HepG2 (cell line): ENCODE data around the gene TRPV5. TPM values are rescaled to one million over a fixed set of nuclear protein-coding genes. Genes with fewer than 3 reads are reported as not detected.

ENCODE experiments used
- ATAC-seq: fragments of 200-7000 bp; cut with Tn5 transposase; 3 replicates; pipeline ENCODE4 v1.9.1; 2020; ENCODE audit warnings: mild to moderate bottlenecking, moderate library complexity
- BruUV-seq: library from RNA; stranded (reverse); fragments of 400-500 nt; replicated peaks from 2 replicates; lab custom pipeline; 2021; lab: Mats Ljungman, UMichigan
- CTCF ChIA-PET: fragments of 300-600 bp; formaldehyde crosslinking; extraction: SDS; loops from one replicate; lab custom pipeline; 2021; ENCODE audit warnings: low total read pairs, inconsistent platforms, low intra/inter-chr PET ratio; lab: Yijun Ruan, JAX
- POLR2A ChIA-PET: fragments of 350-600 bp; sonication (Branson Sonifier 250); formaldehyde crosslinking; loops from one replicate; lab custom pipeline; 2020; ENCODE audit warnings: antibody characterized with exemption, inconsistent platforms; lab: Yijun Ruan, JAX
- DNase-seq: peaks from one replicate; pipeline ENCODE4 v3.0.0-alpha.2; 2015; ENCODE audit warnings: low spot score
- FAIRE-seq: peaks from 3 replicates; lab custom pipeline; 2011; peaks lifted over from hg19 to GRCh38; lab: Jason Lieb, UNC
- H2AFZ ChIP-seq: one replicate; pipeline ENCODE4 v1.6.1; 2011; ENCODE audit warnings: low read length, inconsistent platforms
- H3K27ac ChIP-seq: fragments of 300-600 bp; 3 replicates; pipeline ENCODE4 v1.8.0; 2011; ENCODE audit warnings: mixed run types, mild to moderate bottlenecking, mixed read lengths, low read length, inconsistent platforms; ENCODE audit not compliant: insufficient read depth; ENCODE audit errors: extremely low read length
- H3K27me3 ChIP-seq, 2 experiments: fragments of 200-600 bp in 1 of 2; 2 replicates in 1 of 2; 3 replicates in 1 of 2; pipeline versions ENCODE4 v1.6.0 to v1.8.0; 2011; ENCODE audit warnings: low read length in 2 of 2, mild to moderate bottlenecking in 2 of 2, moderate library complexity in 2 of 2, inconsistent platforms in 1 of 2; ENCODE audit not compliant: insufficient read depth in 2 of 2, control insufficient read depth in 1 of 2
- H3K36me3 ChIP-seq, 2 experiments: fragments of 200-600 bp in 1 of 2; replicated peaks in 1 of 2; 2 replicates in 1 of 2; 3 replicates in 1 of 2; pipeline versions ENCODE4 v1.5.1 to v1.8.0; 2011; ENCODE audit warnings: low read length in 2 of 2, inconsistent platforms in 1 of 2; ENCODE audit not compliant: insufficient read depth in 2 of 2, control insufficient read depth in 1 of 2
- H3K4me1 ChIP-seq: 2 replicates; pipeline ENCODE4 v1.5.1; 2012; ENCODE audit warnings: low read length, inconsistent platforms; ENCODE audit not compliant: insufficient read depth
- H3K4me2 ChIP-seq: 2 replicates; pipeline ENCODE4 v1.6.0; 2011; ENCODE audit warnings: low read depth, low read length, inconsistent platforms
- H3K4me3 ChIP-seq, 3 experiments: fragments of 200-600 bp in 1 of 3; sonication (generic), shearing (Covaris generic) in 1 of 3; replicated peaks in 1 of 3; 2 replicates each; pipeline ENCODE4 v1.5.1; 2011 to 2016; ENCODE audit warnings: low read length in 3 of 3, inconsistent platforms in 2 of 3, low read depth in 2 of 3, mild to moderate bottlenecking in 2 of 3, control low read depth in 1 of 3, mixed read lengths in 1 of 3; ENCODE audit not compliant: insufficient read depth in 1 of 3
- H3K79me2 ChIP-seq: one replicate; pipeline ENCODE4 v1.6.1; 2011; ENCODE audit warnings: low read length, inconsistent platforms; ENCODE audit not compliant: insufficient read depth
- H3K9ac ChIP-seq: 2 replicates; pipeline ENCODE4 v1.6.0; 2011; ENCODE audit warnings: mild to moderate bottlenecking, low read depth, low read length, inconsistent platforms; ENCODE audit not compliant: insufficient read depth
- H3K9me3 ChIP-seq: 2 replicates; pipeline ENCODE4 v1.5.1; 2012; ENCODE audit warnings: mild to moderate bottlenecking, low read length
- H4K20me1 ChIP-seq: 2 replicates; pipeline ENCODE4 v1.6.0; 2011; ENCODE audit warnings: inconsistent platforms, mild to moderate bottlenecking, low read length, moderate library complexity; ENCODE audit not compliant: insufficient read depth
- NCOR1 ChIP-seq: fragments of 200-600 bp; sonication (generic); IDR thresholded peaks from 2 replicates; pipeline ENCODE4 v1.7.0; 2017; ENCODE audit warnings: antibody characterized with exemption, low read length, borderline replicate concordance
- SRSF1 ChIP-seq: fragments of 200-400 bp; formaldehyde crosslinking; optimal IDR thresholded peaks from 2 replicates; pipeline ENCODE3; 2017; ENCODE audit warnings: mild to moderate bottlenecking, low read depth, low read length, moderate library complexity
- SRY ChIP-seq: sonication (generic); formaldehyde crosslinking; IDR thresholded peaks from 2 replicates; pipeline ENCODE4 v1.8.0; 2022; ENCODE audit warnings: mild to moderate bottlenecking, missing genetic modification reagents
- ZBTB42 ChIP-seq: sonication (generic); formaldehyde crosslinking; IDR thresholded peaks from 2 replicates; pipeline ENCODE4 v1.5.0; 2020; ENCODE audit warnings: mild to moderate bottlenecking, missing genetic modification reagents
- ZMYM4 ChIP-seq: sonication (generic); formaldehyde crosslinking; IDR thresholded peaks from 2 replicates; pipeline ENCODE4 v1.8.1; 2023; ENCODE audit warnings: mild to moderate bottlenecking, missing genetic modification reagents
- ZNF530 ChIP-seq: sonication (generic); formaldehyde crosslinking; IDR thresholded peaks from 2 replicates; pipeline ENCODE4 v1.5.0; 2020; ENCODE audit warnings: low read depth, mild to moderate bottlenecking, missing genetic modification reagents
- ZNF589 ChIP-seq: sonication (generic); formaldehyde crosslinking; conservative IDR thresholded peaks from 2 replicates; pipeline ENCODE4 v1.8.0; 2022; ENCODE audit warnings: mild to moderate bottlenecking, moderate library complexity, missing genetic modification reagents
- ZNF616 ChIP-seq: sonication (generic); formaldehyde crosslinking; IDR thresholded peaks from 2 replicates; pipeline ENCODE4 v1.5.0; 2020; ENCODE audit warnings: low read depth, mild to moderate bottlenecking, missing genetic modification reagents
- ZNF720 ChIP-seq: sonication (generic); formaldehyde crosslinking; IDR thresholded peaks from 2 replicates; pipeline ENCODE4 v1.4.0; 2020; ENCODE audit warnings: missing genetic modification reagents
- in situ Hi-C: cut with HindIII; loops from 2 replicates; pipeline ENCODE4 v1.10.0; 2017; ENCODE audit warnings: low pct_unique_long_range_greater_than_20kb; ENCODE audit not compliant: extremely low pct_ligation_motif_present
- intact Hi-C: fragments of 100-400 bp; cut with micrococcal nuclease; formaldehyde crosslinking; loops from one replicate; pipeline ENCODE4 v1.10.0; 2022; ENCODE audit not compliant: unreplicated experiment
- polyA plus RNA-seq, 8 experiments: library from polyadenylated mRNA; depleted of rRNA in 3 of 8; stranded (reverse) in 7 of 8; unstranded in 1 of 8; fragments of >200 nt; fragmentation: Illumina TruSeq in 4 of 8; extraction: Trizol in 4 of 8; gene quantifications; 2 replicates each; pipeline versions ENCODE4 v1.2.1 to v1.2.3, GENCODE V29; 2011 to 2016; ENCODE audit warnings: low read depth in 4 of 8, missing spikeins in 1 of 8, mixed read lengths in 1 of 8; ENCODE audit not compliant: insufficient read depth in 1 of 8
- total RNA-seq, 5 experiments: library from RNA; depleted of rRNA; stranded (reverse); fragments of >200 nt; fragmentation: Illumina TruSeq; extraction: Trizol; gene quantifications; 2 replicates each; pipeline ENCODE4 v1.2.3, GENCODE V29; 2016; ENCODE audit warnings: low read depth in 1 of 5
- TF ChIP-seq, protein P1 (sequence below): sonication (generic); formaldehyde crosslinking; IDR thresholded peaks from 2 replicates; pipeline ENCODE4 v1.5.1; 2020; ENCODE audit warnings: missing genetic modification reagents, mild to moderate bottlenecking, borderline replicate concordance

Gene TRPV5
- total and polyA plus RNA-seq, 2 of the 13 experiments (the other 11 are each of a cell fraction or from before 2014, with no cell fraction given): not detected

DNA sequence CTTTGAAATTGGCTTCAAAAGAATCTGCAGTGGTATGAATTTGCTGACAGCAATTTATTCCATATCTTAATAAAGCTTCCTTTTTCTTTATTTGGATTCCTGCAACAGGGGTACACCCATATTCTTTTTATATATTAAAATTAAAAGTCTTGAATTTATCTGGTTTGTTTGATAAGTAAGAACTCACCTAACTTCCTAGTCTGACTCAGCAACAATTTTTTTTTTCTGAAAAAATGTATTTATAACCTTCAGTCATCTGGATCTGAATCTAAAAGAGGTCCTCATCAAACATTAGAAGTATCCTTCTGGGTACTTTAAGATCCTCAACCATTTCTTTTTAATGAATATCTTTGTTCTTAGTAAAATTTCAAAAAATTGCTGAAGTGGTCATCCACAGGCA, 74.1 kb downstream of the TRPV5 start:
- no peaks in the 10 kb centered on the region for H3K79me2 ChIP-seq
- peaks cover 3 to 61% of the 10 kb centered on the region in 2 experiments; a peak in 3 of 5 replicates for H3K27me3 ChIP-seq
- H3K36me3 ChIP-seq: no peaks in the 10 kb centered on the region
- no peaks in the 10 kb centered on the region for H4K20me1 ChIP-seq
- no peak overlapping the region for H3K9ac ChIP-seq
- no peak overlapping the region for H3K4me3 ChIP-seq
- ATAC-seq (no peak), FAIRE-seq (no peak), DNase-seq (no peak)
- H3K4me2 ChIP-seq: no peak overlapping the region
- H2AFZ ChIP-seq: no peak overlapping the region
- intact Hi-C loops: no loop called here
- H3K9me3 ChIP-seq: no peaks in the 10 kb centered on the region
- TF ChIP-seq ZNF616 (CRISPR knock-in tag) (no peak), ZNF530 (CRISPR knock-in tag) (no peak), ZNF589 (CRISPR knock-in tag) (no peak), ZMYM4 (CRISPR knock-in tag) (no peak), ZNF720 (CRISPR knock-in tag) (no peak), SRY (CRISPR knock-in tag) (no peak), ZBTB42 (CRISPR knock-in tag) (no peak), SRSF1 (no peak), NCOR1 (no peak)
- TF ChIP-seq, protein P1, sequence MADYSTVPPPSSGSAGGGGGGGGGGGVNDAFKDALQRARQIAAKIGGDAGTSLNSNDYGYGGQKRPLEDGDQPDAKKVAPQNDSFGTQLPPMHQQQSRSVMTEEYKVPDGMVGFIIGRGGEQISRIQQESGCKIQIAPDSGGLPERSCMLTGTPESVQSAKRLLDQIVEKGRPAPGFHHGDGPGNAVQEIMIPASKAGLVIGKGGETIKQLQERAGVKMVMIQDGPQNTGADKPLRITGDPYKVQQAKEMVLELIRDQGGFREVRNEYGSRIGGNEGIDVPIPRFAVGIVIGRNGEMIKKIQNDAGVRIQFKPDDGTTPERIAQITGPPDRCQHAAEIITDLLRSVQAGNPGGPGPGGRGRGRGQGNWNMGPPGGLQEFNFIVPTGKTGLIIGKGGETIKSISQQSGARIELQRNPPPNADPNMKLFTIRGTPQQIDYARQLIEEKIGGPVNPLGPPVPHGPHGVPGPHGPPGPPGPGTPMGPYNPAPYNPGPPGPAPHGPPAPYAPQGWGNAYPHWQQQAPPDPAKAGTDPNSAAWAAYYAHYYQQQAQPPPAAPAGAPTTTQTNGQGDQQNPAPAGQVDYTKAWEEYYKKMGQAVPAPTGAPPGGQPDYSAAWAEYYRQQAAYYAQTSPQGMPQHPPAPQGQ (CRISPR knock-in tag): no peak
- CTCF ChIA-PET: no interaction called here
- BruUV-seq: no TSS peak
- POLR2A ChIA-PET: no interaction called here
- H3K27ac ChIP-seq: no peak overlapping the region
- H3K4me1 ChIP-seq: no peaks in the 10 kb centered on the region
- in situ Hi-C loops: no loop called here

Other genes with a start within 250 kb of the TRPV5 start
- not detected in 2 replicates for gene PRSS1, start 184.3 kb downstream of the TRPV5 start, total RNA-seq (2016; rRNA removed; fragmentation: Illumina TruSeq; extraction: Trizol)
- gene PRSS1, start 184.3 kb downstream of the TRPV5 start, polyA plus RNA-seq (2011; rRNA removed): not detected in 2 replicates
- gene PRSS2, start 162.8 kb downstream of the TRPV5 start, total RNA-seq (2016; rRNA removed; fragmentation: Illumina TruSeq; extraction: Trizol): not detected in 2 replicates
- not detected in 2 replicates for gene PRSS2, start 162.8 kb downstream of the TRPV5 start, polyA plus RNA-seq (2011; rRNA removed)
- not detected in 2 replicates for gene EPHB6, start 78.7 kb downstream of the TRPV5 start, total RNA-seq (2016; rRNA removed; fragmentation: Illumina TruSeq; extraction: Trizol)
- not detected in 2 replicates for gene EPHB6, start 78.7 kb downstream of the TRPV5 start, polyA plus RNA-seq (2011; rRNA removed)
- gene TRPV6, start 48.0 kb downstream of the TRPV5 start, total RNA-seq (2016; rRNA removed; fragmentation: Illumina TruSeq; extraction: Trizol): not detected in 2 replicates
- gene TRPV6, start 48.0 kb downstream of the TRPV5 start, polyA plus RNA-seq (2011; rRNA removed): not detected in 2 replicates
- not detected in 2 replicates for gene LLCFC1, start 5.7 kb upstream of the TRPV5 start, total RNA-seq (2016; rRNA removed; fragmentation: Illumina TruSeq; extraction: Trizol)
- gene LLCFC1, start 5.7 kb upstream of the TRPV5 start, polyA plus RNA-seq (2011; rRNA removed): not detected in 2 replicates
- gene KEL, start 28.6 kb upstream of the TRPV5 start, total RNA-seq (2016; rRNA removed; fragmentation: Illumina TruSeq; extraction: Trizol): not detected in 2 replicates
- gene KEL, start 28.6 kb upstream of the TRPV5 start, polyA plus RNA-seq (2011; rRNA removed): 0.03 and 0.09 TPM in 2 replicates
- not detected in 2 replicates for gene OR9A2, start 93.4 kb upstream of the TRPV5 start, total RNA-seq (2016; rRNA removed; fragmentation: Illumina TruSeq; extraction: Trizol)
- gene OR9A2, start 93.4 kb upstream of the TRPV5 start, polyA plus RNA-seq (2011; rRNA removed): not detected in 2 replicates
- gene OR6V1, start 118.6 kb upstream of the TRPV5 start, total RNA-seq (2016; rRNA removed; fragmentation: Illumina TruSeq; extraction: Trizol): not detected in 2 replicates
- not detected in 2 replicates for gene OR6V1, start 118.6 kb upstream of the TRPV5 start, polyA plus RNA-seq (2011; rRNA removed)
- not detected in 2 replicates for gene PIP, start 198.3 kb upstream of the TRPV5 start, total RNA-seq (2016; rRNA removed; fragmentation: Illumina TruSeq; extraction: Trizol)
- gene PIP, start 198.3 kb upstream of the TRPV5 start, polyA plus RNA-seq (2011; rRNA removed): not detected in 2 replicates
- not detected in 2 replicates for gene TAS2R39, start 249.7 kb upstream of the TRPV5 start, total RNA-seq (2016; rRNA removed; fragmentation: Illumina TruSeq; extraction: Trizol)
- gene TAS2R39, start 249.7 kb upstream of the TRPV5 start, polyA plus RNA-seq (2011; rRNA removed): not detected in 2 replicates